Cerebellar nuclear complex (tissue), 1 donor: ENCODE data around the gene ARID5B.
"Not testable (repeated sequence)": the region's sequence is repeated elsewhere in the genome, so short reads cannot be mapped to it uniquely, and the experiment has no call there.

Source experiments
- DNase-seq, 2 experiments: peaks; one replicate each; lab custom pipeline; 2025; lab: John Stamatoyannopoulos, UW

Gene ARID5B

DNA sequence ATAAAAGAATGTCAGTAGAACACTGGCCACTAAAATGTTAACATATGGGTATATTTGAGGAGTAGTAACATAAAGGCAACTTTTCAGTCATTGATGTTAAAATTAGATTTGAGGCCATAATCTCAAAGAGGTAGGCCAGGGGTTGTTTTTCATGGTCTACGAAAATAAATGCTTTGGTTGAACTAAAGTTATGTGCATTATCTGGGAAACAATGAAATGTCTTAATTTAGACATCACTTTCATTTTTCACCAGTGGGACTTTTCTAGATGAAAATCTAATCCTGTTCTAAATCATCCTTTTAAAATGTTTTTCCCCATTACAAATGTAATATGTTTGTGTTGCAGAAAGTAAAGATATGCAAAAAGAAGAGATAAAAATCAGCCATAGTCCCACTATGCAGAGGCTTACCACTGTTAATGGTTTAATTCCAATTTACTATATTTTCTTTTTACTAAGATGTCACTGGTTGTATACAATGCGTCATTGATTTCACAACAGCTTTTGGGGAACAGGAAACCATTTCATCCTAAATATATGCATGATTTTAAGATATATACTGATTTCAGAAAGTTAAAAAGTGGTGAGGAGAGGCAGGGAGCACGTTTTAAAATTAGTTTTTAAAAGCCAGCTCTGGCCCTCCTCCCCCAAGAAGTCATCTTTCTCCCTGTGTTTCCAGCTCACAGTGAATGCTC, 64.3 kb downstream of the ARID5B start:
- no peak for DNase-seq

DNA sequence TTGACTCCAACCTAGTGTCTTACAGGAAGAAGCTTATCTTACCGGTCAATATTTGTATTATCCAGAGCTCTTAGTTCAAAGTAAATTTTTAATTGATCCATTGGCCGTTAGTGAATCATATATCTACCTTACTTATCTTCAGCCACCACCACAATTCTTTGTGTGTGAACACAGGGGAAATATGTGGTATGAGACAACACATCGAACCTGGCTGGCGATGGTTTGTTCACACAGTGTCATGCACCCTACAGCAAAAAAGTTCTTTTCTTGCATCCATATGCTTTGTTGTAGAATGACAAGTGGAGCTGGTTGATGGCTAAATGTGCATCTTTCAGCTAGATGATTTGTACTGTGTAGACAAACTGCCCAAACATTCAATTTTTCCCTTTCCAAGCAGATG, 65.8 kb downstream of the ARID5B start:
- no peak for DNase-seq

DNA sequence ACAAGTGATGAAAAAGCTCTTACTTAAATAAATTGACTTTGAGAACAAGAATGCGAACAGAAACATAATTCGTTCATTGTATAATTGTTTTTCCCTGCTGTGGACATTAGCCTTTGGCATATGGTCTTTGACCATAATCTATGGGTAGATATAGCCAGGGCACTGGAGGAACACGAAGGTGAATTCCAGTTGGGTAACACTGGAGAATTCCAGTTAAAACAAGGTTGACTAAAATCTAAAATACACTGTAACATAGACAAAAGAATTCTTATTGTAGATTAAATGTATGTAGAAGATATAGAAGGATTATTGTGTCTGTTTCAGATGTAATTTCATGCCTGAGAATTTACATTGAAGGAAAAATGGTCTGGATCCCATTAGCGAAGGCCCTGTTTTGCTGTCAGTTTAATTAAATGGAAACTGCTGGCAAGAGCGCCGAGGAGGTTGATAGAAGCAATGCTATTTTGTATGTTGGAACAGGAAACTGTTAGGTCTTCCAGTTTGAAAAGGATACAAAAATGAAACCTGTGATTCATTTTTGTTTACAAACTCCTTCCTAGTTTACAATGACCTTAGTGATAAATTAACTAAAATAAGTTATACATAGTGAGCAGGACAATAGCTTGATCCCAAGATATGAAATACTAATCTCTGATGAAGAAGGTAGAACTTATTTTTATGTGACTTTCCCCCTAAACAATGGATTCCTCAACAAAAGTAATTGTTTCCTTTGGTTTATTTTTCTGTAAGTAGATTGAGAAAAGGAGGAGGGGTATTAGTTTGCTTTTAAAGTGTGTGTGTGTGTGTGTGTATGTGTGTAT, 68.9 kb downstream of the ARID5B start:
- DNase-seq: peak in 1 of 2 experiments; percentile 3

DNA sequence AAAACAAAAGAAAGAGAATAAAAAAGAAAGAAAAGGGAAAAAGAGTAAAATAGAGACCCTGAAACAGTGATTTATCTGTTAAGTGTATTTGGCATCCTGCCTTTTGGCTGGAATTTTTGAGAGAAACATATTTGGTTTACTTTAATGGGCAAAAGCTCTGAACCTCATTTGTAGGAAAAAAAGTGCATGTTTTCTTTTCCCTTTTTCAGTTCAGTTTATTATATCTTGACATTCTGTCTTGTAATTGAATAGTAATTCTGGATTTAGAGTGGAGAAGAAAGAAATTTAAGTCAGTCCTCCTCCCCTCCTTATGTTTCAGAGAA, 69.5 kb downstream of the ARID5B start:
- DNase-seq: no peak

DNA sequence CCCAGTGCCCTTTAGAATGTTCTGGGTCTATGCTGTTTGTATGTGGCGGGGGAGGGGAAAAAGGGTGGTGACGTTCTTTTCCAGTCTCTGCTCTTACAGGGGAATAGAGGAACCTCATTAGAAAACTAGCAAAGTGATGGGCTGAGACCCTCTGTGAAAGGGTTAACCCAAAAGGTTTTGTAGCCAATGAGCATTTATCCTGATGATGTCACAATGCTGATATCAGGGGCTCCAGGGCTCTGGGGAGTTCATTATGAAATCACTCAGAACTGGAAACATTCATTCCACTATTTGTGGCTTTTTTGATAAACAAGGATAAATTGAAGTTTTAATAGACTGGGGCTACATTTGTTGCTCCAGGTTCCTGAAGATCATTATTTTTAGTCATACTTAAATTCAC, 71.7 kb downstream of the ARID5B start:
- DNase-seq: no peak

DNA sequence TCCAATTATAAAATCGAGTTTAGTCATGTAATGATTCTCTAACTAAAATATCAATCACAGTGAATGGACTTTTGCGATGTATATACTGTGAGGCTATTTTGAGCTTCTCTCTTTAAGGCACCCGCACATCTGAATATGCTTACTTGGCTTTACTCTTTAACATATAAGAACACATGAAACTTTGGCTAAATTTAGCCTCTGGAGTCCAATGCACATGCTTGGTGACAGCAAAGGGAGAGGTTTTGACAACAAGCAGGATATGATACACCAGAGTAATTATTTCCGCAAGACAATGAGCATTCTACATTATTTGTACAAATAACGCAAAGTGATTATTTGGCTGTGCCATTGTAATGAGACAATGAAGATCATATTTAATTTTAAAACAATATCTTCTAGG, 72.4 kb downstream of the ARID5B start:
- DNase-seq: no peak

DNA sequence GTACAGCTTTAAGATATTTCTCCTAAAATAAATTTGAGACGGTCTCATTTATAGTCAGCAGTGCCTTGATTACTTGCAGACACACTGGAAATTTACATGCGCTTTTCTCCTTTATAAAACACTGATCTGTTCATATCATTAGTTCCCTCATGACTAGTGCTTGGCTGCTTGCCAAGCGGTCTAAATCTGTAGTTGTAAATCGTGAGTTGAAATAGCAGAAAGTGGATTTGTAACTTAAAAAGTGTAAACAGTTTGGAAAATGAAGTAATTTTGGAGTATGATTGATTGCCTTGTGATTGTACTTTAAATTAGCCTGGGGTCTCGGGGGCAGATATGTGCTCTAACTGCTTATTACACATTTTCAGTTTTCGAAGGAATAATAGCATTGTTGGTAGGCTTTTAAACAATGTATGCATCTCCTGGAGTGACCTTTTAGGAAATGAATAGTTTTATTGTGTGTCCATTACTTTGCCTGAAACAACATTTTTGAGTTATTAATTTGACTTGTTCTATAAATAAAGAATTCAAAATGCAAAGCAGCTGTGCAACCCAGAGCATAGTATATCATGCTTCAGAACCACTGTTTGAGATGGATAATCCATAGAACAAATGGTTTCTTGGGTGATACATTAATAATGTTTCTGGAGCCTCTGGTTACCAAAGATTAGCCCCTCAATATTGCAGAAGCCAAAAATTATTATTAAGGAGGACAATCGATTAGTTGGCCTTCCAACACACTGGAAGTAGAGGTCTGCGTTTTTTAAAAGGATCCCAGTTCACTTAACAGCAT, 73.3 kb downstream of the ARID5B start:
- no peak for DNase-seq

DNA sequence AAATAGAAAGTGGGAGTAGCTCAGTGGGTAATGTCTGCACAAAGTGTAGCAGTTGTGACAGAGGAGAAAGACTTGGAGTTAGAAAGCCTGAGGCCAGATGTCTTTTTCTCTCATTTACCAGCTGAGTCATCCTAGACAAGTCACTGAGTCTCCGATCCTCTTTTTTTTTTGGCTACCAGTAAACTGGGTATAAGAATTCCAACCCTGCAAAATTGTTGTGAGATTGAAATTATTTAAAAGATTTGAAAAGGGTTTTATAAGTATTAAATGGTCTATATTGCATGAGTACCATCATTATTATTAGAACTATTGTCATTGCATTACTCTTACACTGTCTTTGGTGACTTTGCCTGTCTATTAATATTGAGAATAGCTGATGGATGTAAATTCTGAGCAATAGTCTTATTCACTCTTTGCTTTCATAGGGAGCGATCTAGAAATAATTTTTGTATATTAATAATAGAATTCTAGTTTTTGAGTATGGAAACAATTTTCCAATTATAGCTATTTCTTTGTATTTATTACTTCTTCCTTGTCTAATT, 74.0 kb downstream of the ARID5B start:
- no peak for DNase-seq

DNA sequence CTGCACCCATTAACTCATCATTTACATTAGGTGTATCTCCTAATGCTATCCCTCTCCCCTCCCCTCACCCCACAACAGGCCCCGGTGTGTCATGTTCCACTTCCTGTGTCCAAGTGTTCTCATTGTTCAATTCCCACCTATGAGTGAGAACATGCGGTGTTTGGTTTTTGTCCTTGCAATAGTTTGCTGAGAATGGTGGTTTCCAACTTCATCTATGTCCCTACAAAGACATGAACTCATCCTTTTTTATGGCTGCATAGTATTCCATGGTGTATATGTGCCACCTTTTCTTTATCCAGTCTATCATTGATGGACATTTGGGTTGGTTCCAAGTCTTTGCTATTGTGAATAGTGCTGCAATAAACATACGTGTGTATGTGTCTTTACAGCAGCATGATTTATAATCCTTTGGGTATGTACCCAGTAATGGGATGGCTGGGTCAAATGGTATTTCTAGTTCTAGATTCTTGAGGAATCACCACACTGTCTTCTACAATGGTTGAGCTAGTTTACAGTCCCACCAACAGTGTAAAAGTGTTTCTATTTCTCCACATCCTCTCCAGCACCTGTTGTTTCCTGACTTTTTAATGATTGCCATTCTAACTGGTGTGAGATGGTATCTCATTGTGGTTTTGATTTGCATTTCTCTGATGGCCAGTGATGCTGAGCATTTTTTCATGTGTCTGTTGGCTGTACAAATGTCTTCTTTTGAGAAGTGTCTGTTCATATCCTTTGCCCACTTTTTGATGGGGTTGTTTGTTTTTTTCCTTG, 75.6 kb downstream of the ARID5B start:
- DNase-seq: not testable (repeated sequence)

DNA sequence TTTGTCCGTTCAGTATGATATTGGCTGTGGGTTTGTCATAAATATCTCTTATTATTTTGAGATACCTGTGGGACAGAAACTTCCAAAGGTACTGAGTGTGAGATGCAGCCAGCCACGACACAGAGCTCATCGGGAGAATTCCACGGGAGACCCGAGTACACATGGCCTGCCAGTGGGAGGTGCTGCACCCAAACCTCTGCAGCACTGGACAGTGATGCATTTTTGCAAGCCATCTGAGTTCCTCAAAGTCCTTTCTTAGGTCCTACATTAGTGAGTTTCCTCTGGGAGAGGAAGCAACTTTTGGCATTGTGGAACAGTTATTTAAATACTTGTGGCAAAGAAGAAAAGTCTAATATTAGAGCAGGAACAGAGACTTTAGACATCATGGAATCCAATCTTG, 77.5 kb downstream of the ARID5B start:
- DNase-seq: no peak

DNA sequence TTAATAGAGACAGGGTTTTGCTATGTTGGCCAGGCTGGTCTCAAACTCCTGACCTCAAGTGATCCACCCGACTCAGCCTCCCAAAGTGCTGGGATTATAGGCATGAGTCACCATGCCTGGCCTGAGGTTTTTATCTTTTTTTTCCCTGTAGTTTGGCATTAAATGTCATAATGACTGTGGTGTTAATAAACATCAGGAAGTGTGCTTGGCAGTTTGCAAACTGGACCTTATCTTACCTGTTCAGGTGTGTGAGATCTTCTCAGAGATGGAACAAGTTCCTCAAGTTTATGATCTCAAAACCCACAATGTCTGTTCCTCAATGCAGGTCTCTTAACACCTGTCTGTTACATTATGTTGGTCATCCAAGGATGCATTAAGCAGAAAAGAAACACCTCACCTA, 80.0 kb downstream of the ARID5B start:
- DNase-seq: no peak

DNA sequence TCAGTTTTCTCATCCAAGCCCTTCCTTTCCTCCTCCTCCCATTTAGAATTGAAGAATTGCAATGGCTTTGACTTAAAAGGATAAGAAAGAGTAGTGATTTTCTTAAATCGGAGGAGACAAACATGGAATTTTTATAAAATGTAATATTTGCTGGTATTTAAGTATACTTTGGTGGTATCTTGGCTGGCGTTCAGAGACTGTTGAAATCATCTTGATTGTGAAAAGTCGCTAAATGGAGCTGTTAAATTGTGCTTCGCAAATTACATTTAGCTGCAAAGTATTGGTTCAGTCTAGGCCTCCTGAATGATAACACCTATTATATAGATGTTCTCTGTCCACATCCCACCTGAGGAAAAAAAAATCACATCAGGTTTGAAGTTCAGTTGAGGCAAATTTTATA, 81.8 kb downstream of the ARID5B start:
- DNase-seq: no peak

DNA sequence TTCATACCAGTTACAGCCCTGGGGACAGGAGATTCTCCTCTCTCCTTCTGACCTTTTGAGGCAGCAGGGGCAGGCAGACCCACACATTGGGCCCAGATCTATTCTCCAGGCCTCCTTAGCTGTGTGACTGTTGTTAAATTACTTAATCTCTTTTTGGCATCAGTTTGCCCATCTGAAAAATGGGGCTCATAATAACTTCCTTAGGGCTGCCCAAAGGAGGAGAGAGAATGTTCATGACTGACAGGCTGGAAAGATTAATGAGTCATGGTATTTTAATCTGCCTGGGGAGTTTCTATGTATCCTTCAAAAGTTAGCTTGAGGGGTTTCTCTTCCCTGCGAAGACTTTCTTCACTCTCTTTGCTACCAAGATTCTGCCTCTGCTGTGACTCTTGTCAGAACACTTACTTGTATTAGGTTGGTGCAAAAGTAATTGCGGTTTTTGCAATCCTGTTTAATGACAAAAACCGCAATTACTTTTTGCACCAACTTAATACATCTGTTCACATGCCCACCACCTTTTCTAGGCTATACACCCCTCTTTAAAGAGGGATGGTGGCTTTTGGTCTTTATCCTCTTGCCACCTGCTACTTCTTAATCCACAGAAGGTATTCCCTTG, 83.4 kb downstream of the ARID5B start:
- DNase-seq: no peak

DNA sequence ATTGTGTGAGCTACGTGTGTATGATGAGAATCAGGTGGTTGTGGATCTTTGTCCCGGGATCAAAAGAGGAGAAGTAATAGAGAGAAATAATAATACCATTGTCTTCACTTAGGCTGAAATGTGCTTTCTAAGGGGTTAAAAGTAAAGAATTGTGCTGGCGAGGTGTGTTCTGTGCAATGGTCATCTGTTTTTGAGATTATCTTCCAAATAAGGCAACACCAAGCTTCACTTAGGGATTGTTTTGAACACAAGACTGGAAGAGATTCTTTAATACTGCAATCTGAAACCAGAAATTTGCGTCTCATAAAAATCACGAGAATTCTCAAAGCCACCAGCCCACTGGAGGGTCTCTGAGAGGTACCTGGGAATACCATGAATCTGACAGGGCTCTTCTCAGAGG, 84.2 kb downstream of the ARID5B start:
- DNase-seq: no peak

DNA sequence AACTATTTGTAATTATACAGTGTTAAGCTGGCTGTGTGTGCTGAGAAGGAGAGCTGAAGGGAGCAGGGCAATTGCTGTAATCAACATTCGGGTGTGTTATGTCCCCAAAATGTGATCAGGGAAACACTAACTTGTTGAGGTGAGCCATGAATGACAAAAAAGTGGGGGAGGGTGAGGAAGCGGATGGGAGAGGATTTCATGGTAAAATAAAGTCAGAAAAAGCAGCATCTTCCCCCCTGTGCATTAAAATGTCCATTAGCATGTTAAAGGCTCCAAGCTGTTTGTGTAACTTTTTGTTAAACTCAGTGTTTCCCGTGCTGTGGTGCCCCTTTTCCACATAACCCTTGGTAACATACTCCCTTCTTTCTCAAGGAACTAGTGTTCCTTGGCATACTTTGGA, 84.9 kb downstream of the ARID5B start:
- DNase-seq: no peak

DNA sequence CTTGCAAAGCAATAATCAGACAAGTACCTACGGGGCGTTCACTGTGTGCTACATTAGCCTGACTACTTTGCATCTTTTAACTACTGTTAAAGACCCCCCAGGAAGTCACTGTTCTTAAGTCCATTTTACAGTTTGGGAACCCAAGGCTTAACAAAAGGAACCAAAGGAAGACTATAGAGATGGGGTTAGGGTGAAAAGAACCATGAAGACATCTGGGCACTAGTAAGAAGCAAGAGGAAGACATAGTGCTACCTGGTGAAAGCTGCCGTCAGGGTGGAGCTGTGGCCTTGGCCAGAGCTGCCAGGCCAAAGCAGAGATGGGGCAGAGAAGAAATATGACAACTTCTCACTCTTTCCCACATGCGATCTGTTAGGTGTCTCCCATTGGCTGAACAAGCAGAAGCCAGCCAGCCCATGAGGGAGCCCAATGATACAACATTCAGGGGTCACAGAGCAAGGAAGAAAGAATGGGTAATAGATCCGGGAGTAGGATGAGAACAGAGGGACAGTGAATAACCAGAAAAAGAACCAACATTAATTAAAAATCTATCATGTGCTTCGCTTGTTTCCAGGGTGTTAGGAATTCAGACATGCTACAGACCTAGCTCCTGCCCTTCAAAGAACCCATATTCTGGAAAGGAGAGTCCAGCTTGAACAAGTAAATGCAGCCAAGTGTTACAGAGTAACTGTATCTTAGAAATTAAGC, 85.4 kb downstream of the ARID5B start:
- no peak for DNase-seq

DNA sequence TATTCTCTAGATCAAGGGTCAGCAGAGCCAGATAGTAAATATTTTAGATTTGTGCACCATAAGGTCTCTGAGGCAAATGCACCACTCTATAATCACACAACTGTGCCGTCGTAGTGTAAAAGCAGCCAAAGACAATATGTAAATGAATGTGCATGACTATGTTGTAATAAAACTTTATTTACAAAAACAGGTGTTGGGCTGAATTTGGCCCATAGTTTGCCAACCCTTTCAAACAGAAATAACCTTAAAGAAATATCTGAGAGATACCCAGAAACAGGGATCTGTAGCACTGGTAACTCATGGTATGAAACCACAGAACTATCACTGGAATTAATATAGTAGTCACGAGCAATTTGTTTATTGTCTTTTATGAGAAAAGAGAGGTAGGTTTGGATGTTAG, 86.0 kb downstream of the ARID5B start:
- no peak for DNase-seq

DNA sequence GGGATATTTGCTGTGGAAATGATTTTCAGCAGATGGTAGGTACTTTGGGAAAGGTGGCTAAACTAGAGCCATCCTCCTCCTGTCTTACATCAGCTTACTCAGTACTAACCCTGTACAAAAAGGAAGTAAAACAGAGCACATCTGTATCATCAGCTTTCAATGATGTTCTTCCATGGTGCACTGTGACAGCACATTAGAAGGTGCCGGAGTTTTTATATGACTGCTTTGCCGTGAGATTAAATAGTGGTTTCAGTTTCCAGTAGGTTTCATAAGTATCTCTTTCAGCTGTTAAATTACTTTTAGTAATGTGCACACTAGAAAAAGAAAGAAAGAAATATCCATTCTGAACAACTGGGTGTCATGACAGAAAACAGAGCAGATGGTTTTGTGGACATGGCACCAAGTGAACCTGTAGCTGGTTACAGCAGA, 86.5 kb downstream of the ARID5B start:
- no peak for DNase-seq

DNA sequence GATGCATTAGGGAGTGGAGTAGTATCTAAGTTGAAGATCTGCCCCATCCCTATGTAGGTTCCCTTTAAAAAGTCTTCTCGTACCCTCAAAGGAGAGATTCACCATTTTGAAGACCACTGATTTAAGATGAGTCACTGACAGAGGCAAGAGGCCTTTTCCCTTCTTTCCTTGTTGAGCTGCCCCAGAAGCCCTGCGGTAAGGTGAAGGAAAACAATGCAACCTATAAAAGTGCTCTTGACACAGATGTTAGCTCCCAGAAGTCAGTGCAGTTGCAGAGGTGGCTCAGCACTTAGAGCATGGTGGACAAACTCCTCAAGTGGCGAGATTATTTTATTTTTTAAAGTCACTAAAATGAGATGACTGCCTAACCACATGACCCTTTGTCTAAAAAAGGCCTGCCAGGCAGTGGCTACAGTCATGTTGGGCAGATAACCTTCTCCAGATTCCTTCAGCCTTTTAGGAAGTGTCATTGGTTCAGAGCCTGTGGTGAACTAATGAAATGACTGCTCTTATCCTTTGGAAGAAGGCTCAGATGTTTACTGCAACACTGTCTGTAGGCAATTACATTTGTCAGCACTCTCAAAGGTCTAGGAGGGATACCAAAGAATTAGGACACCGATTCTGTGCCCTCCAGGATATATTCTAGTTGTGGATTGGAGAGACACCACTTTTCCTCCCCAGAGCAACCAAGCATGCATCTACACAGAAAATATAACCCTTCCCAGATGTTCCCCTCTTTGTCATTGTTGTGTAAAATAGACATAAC, 88.7 kb downstream of the ARID5B start:
- no peak for DNase-seq

DNA sequence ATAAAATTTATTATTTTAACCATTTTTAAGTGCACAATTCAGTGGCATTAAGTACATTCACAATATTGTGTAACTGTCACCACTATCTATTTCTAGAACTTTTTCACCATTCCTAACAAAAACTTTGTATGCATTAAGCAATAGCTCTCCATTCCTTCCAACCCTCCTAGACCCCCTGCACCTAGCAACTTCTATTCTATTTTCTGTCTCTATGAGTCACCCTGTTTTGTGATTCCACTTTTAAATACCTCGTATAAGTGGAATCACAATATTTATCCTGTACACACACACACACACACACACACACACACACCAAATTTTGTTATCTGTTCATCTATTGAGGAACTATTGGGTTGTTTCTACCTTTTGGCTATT, 89.2 kb downstream of the ARID5B start:
- DNase-seq: no peak
